ENCODE data around the gene MEGF6.

The MEGF6 gene

GRCh38 chr1:3456964-3457909, 154.1 kb downstream of the MEGF6 start:
- no peak for DNase-seq (ENCODE audit: insufficient read length, low spot score)
- no peak for FAIRE-seq
- no peak for TF ChIP-seq POLR2A (IDR thresholded peaks at IDR 0.05; ENCODE audit: low read depth, low read length)

- no peak for TF ChIP-seq POLR2A (IDR thresholded peaks at IDR 0.05; ENCODE audit: low read depth, low read length)
- FAIRE-seq (no peak), DNase-seq (ENCODE audit: insufficient read length, low spot score) (no peak)
These were observed 154.8 kb downstream of the MEGF6 start for GRCh38 chr1:3456449-3456963.

- no peak for TF ChIP-seq POLR2A (IDR thresholded peaks at IDR 0.05; ENCODE audit: low read depth, low read length)
- DNase-seq (ENCODE audit: insufficient read length, low spot score) (no peak), FAIRE-seq (no peak)
These were observed 155.4 kb downstream of the MEGF6 start for GRCh38 chr1:3455670-3456448.

GRCh38 chr1:3454811-3455618, 156.3 kb downstream of the MEGF6 start:
- DNase-seq (ENCODE audit: insufficient read length, low spot score) (no peak), FAIRE-seq (no peak)
- no peak for TF ChIP-seq POLR2A (IDR thresholded peaks at IDR 0.05; ENCODE audit: low read depth, low read length)

- no peak for FAIRE-seq
- DNase-seq (ENCODE audit: insufficient read length, low spot score) = peak; percentile 73
- TF ChIP-seq POLR2A (IDR thresholded peaks at IDR 0.05; ENCODE audit: low read depth, low read length) = no peak
These were observed 157.2 kb downstream of the MEGF6 start, which contains the start of gene ARHGEF16 for GRCh38 chr1:3453891-3454810. Gene ARHGEF16, plus strand, starts transcription at chr1:3454665. Its CDS starts 8,420 bp downstream, at chr1:3463085.

- TF ChIP-seq POLR2A (IDR thresholded peaks at IDR 0.05; ENCODE audit: low read depth, low read length) = no peak
- FAIRE-seq (no peak), DNase-seq (ENCODE audit: insufficient read length, low spot score) (peak; percentile 85)
These were observed 158.0 kb downstream of the MEGF6 start for GRCh38 chr1:3453203-3453761.

GRCh38 chr1:3452866-3453175, 158.5 kb downstream of the MEGF6 start:
- DNase-seq (ENCODE audit: insufficient read length, low spot score) = no peak
- FAIRE-seq = no peak
- no peak for TF ChIP-seq POLR2A (IDR thresholded peaks at IDR 0.05; ENCODE audit: low read depth, low read length)

GRCh38 chr1:3451994-3452865, 159.1 kb downstream of the MEGF6 start:
- no peak for FAIRE-seq
- no peak for DNase-seq (ENCODE audit: insufficient read length, low spot score)
- TF ChIP-seq POLR2A (IDR thresholded peaks at IDR 0.05; ENCODE audit: low read depth, low read length) = no peak

- no peak for DNase-seq (ENCODE audit: insufficient read length, low spot score)
- TF ChIP-seq POLR2A (IDR thresholded peaks at IDR 0.05; ENCODE audit: low read depth, low read length) = no peak
- FAIRE-seq = no peak
These were observed 160.3 kb downstream of the MEGF6 start for GRCh38 chr1:3450983-3451382.

GRCh38 chr1:3450202-3450863, 161.0 kb downstream of the MEGF6 start:
- DNase-seq (ENCODE audit: insufficient read length, low spot score) = no peak
- no peak for TF ChIP-seq POLR2A (IDR thresholded peaks at IDR 0.05; ENCODE audit: low read depth, low read length)
- no peak for FAIRE-seq

- FAIRE-seq (no peak), DNase-seq (ENCODE audit: insufficient read length, low spot score) (no peak)
- no peak for TF ChIP-seq POLR2A (IDR thresholded peaks at IDR 0.05; ENCODE audit: low read depth, low read length)
These were observed 166.6 kb downstream of the MEGF6 start for GRCh38 chr1:3444736-3445135.

Data from H54 (cell line).